Measurements from ENCODE around the gene LYPLAL1. TPM values are rescaled to one million over a fixed set of nuclear protein-coding genes. Genes with fewer than 3 reads are reported as not detected.

The LYPLAL1 gene
- total and polyA plus RNA-seq, 2 of the 8 experiments (the other 6 are each of a cell fraction or from before 2014, with no cell fraction given), result 6.3 to 23.8 TPM

DNA sequence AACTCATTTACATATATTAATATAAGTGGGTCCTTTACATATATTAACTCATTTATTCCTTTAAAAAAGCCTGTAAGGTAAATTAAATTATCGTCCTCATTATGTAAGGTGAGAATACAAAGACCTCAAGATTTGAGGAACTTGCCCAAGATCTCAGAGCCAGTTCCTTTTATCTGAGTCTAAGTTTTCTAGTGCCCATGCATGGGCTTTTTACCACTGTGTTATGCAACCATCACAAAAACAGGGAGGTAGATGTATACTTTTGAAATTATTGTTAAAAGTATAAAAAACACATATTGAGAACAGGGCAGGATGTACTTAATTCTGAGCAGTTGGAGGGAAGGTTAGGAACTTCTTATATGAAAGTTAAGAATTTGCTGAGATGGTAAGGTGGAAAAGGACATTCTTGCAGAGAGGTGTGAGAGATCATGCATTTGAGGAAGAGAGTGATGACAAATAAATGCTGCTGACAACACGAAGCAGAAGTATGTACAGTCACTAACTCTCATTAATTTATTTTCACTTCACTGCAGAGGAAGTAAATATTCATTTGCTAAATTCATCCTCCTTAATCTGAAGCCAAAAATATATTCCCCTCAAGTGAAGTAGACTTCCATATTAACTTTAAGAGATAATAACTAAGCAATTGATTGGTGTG lies 28.9 kb upstream of the LYPLAL1 start (continued):
- TF ChIP-seq JUND (IDR thresholded peaks at IDR 0.05; ENCODE audit: low read length), result no peak
- no peak for TF ChIP-seq MAFK (IDR thresholded peaks at IDR 0.05; ENCODE audit: low read depth, low read length)
- no peak for TF ChIP-seq TCF12 (IDR thresholded peaks at IDR 0.05; ENCODE audit: low read depth, low read length)
- no peak for TF ChIP-seq ZNF274 (IDR thresholded peaks at IDR 0.05; ENCODE audit: borderline replicate concordance, extremely low read depth, low read length)
- TF ChIP-seq POLR2A (IDR thresholded peaks at IDR 0.05; ENCODE audit: control extremely low read depth in 1 of 2, low read depth in 2 of 2, low read length in 2 of 2), result no peak
- no peak for TF ChIP-seq CTBP2 (IDR thresholded peaks at IDR 0.05; ENCODE audit: borderline replicate concordance, insufficient read depth, insufficient read length, low read length)

Measured in H1 (cell line).